HUDEP-2 (cell line): ENCODE results near the gene GCNT4.

Experiments used
- DNase-seq, 76 experiments: peaks; one replicate each; lab custom pipeline; 2025; ENCODE audit not compliant: unreplicated experiment in 76 of 76; lab: John Stamatoyannopoulos, UW

GCNT4 gene

GRCh38 chr5:75051217-75051751 is 1.1 kb downstream of the GCNT4 start:
- no peak for DNase-seq

DNA sequence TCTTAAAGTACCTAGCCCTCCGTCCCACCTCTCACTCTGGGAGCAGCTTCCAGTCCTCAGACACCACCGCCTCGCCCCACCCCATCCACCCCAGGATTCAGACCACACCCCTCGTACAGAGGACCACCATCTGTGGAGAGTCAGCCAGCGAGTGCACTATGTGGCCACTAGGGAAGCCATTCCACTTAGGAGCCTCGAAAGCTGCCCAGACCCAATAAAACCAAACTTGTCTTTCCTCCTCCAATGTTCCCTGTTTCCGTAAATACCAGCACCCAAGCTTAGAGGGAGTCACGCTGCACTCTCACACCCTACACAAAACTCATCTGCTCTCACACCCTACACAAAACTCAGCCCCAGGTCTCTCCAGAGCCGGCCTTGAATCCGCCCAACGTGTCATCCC is 1.9 kb downstream of the GCNT4 start:
- DNase-seq = peak in 3 of 76 experiments; percentile 5 to 10 (median 9)

DNA sequence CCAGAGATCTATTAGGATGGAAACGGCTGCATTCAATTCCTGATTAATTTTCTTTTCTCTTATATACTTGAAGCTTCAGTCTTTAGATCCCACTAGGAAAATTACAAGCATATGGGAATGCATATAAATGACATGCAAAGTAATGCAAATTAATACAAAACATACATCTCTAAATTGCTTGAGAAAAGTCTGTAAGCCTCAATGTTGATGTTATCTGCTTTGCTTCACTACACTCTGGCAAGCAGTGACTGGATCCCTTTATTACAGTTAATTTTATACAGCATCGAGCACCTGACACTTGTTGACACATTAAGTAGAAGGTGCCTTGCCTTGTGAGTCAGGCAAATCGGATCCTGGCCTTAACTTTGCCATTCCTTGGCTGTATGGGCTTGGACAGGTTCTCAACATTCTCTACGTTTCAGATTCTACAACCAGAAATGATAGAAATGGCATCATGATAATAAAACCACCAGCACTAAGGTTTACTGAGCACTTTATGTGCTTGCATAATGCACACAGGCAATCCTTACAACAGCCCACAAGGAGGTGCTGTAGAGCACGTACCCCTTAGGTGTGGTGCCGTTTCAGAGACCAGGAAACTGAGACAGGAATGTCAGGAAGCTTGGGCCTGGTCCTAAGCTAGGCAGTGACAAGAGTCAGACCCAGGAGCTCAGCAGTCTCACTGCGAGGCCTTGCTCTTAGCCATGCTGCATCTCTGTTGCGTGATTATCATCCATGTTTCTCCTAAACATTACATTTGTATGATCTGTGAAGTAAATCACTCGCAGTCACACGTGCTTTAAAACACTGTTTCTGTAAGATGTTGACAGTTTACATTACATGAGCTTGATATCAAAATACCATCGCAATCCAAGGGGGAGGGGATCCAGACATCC is 2.7 kb downstream of the GCNT4 start:
- peak in 42 of 76 experiments; percentile 3 to 52 (median 20) for DNase-seq

DNA sequence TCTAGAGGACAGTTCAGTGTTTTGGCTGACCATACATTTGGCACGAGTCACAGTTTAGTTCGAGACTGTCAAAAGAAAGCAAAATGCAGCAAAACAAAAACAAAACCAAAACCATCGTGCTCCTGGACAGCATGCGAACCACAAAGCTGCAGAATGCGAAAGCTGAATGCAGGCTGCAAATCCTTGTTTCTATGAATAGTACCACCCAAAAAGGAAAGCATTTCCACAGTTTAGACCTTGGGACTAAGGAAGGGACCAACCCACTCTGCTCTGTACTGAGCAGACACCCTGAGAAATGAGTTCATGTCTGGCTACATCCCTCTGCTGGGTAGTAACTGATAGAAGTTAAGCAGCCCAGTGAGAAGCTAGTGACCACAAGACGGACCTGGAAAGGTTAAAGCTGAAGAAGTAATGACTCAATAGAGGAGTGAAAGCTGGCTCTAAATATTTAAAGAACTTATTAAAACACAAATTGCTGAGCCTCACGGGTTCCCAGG is 3.9 kb downstream of the GCNT4 start:
- DNase-seq = no peak

DNA sequence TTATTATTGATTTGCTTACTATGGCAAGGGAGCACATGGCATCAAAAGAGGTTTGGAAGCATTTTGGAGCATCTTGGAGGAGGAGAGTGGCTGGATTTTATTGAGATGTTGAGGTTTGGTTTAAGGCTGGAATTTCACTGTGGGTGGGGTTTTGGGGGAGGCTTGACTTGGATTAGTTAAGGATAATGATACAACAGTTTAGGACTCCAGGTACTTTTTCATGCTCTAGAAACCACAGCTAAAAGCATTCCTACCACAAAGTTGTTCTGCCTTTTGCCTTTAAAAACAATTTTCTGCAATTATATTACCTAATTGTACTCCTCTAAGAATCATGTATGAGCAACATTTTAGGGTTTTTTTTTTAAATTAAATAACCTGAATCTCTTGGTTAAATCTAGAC is 5.0 kb downstream of the GCNT4 start:
- DNase-seq = no peak

DNA sequence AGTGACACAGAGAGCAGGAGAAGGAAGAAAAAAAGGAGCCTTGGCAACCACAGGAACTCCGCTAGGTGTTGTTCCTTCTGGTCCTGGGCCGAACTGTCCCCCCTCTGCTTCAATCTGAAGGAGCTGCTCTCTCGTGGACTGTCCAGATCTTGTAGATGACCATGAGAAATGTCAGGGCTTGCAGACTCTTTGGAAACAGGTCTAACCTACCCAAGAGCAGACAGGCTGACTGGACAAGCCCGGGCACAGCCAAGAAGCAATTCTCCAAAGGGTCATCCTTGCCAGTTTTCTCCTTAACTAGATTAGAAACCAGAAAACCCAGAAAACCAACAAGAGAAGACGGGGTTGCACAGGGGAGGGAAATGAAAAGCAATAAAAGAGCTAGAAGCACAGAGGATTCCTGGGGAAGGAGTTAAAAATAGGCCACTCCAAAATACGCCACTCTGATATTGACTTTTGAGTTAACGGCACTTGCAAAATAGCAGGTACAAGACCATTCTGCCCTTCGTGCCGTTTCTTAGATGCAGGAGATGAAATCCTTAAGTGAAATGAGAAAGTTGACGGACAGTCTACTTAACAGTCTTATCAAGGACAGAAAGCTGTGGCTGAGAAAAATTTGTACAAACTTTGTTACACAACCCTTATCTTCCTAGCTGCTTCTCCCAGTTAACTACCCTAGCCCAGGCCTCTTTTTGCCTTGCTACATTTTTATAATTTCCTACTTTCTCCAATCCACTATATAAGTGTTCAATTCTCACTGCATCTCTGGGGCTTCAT is 5.8 kb downstream of the GCNT4 start:
- DNase-seq = no peak

- DNase-seq = no peak
Observed at GRCh38 chr5:75045071-75045470, 7.3 kb downstream of the GCNT4 start.

DNA sequence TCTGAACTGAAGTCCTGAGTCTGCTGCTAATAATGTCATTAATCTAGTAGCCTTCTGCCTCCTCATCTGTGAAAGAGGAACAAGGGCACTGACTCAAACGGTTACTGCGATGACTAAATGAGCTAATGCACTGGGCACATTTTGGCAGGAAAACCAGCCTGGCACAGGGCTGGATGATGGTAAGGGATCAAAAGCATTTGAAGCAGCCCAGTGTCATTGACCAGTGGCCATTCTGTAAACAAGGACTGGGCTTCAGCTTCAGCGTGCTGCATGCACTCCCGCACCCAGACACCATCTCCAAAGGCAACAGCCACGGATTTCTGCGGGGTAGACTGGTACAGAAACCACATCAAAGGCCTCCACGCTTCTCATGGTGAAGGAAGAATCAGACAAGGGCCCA is 8.0 kb downstream of the GCNT4 start:
- no peak for DNase-seq

DNA sequence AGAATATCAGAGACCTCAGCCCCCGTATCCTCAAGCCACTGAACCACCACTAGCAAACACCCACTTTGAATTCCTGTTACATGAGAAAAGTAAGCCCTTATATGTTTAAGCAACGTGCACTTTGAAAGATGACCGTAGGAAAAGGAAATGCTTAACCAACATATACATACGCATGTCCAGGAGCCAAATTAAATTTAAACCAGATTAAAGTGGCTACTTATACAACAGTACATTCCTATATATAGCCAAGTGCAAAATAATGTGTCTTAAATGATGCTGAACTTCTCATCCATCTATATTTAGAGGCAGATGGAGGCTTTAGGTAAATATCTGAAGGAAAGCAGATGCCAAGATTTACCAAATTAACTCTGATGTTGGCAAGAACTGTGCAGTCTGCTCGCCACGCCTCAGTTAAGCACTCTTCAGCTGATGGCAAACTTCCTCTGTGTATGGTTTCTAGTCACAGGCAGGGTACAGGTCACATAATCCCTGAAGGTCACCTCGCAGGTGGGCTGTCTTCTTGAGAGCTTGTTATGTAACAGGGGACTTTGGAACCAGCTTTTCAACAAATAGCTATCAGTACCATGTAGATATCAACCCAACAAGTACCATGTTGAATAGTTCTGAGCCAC is 8.6 kb downstream of the GCNT4 start:
- no peak for DNase-seq

DNA sequence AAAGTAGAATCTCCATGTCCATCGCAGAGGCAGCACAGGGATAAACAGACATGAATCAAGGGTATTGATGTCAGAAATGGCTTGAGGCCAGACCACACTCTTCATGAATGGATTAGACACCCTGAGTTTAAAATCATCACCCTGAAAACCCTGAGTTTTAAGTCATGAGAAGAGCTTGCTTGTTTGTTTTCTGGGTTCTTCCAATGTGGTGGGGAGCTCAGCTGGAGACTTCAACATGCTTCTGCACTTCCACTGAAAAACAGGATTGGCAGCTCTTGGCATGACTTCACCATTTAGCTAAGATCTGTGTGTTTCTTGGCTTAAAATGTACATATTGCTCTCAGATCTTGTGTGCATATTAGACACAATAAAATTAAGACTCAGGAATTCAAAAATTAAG is 9.8 kb downstream of the GCNT4 start:
- no peak for DNase-seq

DNA sequence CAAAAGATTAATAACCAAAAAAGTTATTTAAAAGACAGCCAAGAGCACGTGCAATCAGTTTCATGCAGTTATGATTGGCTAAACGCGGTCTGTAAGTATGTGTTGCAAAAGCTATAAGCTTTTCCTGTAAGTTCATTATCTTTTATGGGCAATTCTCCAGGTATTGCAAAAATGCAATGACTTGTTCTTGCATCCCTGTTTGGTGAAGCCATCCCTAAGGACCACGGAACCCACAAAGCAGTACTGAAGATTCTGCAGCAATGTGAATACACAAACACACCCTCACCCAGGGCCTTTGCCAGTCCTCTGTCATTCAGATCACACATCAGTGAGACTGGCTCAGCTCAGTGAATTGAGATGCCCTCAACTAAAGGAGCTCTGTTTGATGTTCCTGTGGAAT is 11.4 kb downstream of the GCNT4 start:
- DNase-seq = no peak

DNA sequence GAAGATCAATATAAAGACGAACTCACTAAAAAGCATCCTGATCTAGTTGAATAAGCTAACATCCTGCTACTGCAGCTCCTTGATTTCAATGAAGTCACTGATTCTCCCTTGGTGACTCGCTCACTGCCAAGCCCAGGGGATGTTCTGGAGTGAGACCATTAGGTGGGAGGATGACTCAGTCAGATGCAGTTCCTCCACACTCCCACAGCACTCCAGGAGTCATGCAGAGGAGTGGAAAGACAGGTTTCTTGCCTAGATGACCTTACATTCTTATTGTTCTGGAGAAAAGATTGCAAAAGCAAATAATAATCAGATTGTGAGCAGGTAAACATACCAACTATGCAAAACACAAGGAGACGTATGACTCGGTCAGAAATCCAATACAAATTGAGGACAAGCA is 15.3 kb downstream of the GCNT4 start:
- DNase-seq = no peak

DNA sequence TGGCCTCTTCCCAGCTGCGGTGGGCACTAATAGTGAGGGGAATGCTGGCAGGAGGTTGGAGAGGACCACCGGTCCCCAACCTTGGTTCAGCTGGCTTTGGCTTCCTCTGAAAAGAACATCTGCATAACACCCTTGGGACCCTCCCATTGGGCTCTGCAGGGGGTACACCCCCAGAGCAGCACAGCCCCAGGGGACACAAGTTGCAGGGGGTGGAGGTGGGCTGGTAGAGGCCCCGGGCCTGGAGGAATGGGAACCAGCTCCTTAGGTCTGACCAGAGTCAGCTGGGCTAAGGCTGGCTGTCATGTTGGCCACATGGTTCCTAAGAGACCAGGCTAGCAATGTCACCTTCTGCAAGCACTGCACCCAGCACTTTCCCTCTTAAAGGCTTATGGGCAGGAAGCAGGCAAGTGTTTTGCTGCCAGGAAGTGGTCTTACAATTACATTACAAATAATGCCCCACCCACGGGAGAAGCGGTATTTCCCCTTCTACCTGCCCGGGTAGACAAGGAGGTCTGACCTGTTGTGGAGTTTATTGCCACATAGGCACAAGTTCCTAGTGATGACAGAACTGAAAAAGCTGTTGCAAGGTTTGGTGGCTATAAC is 18.1 kb downstream of the GCNT4 start:
- no peak for DNase-seq

GRCh38 chr5:75031366-75031765 is 21.0 kb downstream of the GCNT4 start:
- DNase-seq = no peak

DNA sequence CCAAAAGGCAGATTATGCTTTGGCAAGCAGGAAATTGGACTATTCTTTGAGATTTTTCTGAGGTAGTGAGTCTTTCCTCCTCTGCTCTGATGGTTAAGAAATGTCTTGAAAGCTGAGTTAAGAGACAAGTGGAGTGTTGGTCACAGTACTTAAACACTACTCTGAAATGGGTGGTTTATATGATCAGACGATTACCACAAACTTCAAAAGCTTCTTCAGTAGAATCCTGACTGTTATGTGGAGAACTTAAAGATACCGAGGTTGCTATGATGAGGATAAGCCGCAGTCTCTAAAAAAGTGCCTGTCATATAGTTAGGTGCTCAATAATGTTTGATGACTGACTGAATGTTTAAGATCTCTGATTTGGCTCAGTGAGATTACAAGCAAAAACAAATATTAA is 24.3 kb downstream of the GCNT4 start:
- DNase-seq = no peak

DNA sequence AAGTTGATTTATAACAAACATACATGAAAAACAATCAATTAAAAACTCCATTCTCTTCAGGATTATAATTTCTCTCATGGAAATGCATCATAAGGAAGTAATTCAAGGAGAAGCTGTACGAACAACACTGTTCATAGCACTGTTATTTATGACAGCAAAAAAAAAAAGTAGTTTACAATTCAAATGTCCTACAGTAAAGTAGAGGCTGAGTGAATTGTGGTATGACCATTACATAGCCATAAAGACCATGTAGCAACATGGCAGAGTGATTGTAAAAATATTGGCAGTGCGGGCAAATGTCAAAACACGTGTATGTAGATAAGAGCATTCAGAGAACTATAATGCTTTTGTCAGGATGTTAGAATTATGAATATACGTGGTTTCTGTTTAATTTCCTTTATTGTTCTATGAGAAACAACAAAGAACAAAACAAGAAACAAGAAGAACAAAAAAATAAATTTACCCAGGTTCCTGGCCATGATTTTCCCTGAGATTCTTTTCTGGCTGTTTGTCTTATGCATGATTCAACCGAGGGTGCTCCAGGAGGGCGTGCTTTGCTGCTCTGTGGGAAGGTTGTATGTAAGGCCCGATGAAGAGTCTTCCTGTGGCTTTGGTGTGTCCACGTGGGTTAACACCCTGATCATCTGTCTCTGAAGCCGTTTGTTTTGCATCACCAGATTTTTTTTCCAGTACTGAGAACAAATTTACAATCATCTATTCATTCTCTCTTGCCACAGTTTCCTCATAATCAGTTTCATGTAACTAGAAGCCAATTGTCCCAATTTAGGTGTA is 28.8 kb downstream of the GCNT4 start:
- DNase-seq = no peak

DNA sequence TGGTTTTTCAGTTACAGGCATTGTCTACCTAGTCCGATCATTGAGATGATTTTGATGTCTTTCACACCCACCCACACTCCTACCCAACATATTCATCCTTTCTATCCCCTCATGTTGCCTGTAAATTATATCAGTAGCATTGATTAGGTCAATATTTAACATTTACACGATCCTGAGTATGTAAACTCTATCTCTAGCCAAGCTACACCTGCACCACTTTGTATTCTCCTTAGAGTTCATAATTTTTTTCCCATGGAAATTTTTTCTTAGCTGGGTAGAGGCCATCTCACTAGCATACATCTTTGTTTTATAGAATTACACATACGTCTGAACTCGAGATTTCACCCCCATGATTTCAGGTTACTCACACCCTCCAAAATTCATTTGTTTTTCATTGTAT is 30.6 kb downstream of the GCNT4 start:
- no peak for DNase-seq

DNA sequence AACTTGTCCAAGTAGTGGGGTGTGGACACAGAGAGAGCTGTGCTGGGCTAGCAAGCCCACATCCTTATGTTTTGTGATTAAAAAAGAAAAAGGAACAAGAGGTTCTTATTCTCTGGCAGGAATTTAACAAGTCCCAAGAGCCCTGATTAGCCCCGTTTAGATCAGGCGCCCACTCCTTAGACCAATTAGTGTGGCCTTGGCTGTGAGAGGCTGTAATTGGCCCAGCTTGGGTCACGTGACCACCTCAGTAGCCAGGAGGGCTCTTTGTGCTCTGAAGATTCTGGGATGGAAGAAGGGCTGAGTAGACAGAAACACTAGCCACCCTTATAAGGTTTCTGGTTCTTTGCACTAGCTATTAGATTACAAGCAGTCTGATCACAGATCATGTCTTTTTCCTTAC is 31.1 kb downstream of the GCNT4 start:
- no peak for DNase-seq

- DNase-seq = no peak
Observed at GRCh38 chr5:75020016-75020656, 32.2 kb downstream of the GCNT4 start.
